Activated CD8-positive, alpha-beta T cell treated with anti-CD3 and anti-CD28 coated beads for 36 hours (primary cell): ENCODE data around the gene ATP13A1. TPM values are rescaled to one million over a fixed set of nuclear protein-coding genes. Genes with fewer than 3 reads are reported as not detected.

Experiments
- ATAC-seq: fragments of 200-7000 bp; cut with Tn5 transposase; one replicate; pipeline ENCODE4 v1.10.0; 2021; ENCODE audit warnings: mild to moderate bottlenecking, moderate library complexity
- CTCF ChIA-PET: fragments of 350-600 bp; sonication (Branson Sonifier 250); formaldehyde crosslinking; loops from one replicate; lab custom pipeline; 2021; ENCODE audit warnings: antibody characterized with exemption; lab: Charles Lee
- POLR2A ChIA-PET: fragments of 350-600 bp; sonication (Branson Sonifier 250); formaldehyde crosslinking; loops from one replicate; lab custom pipeline; 2021; ENCODE audit warnings: antibody characterized with exemption; lab: Charles Lee
- DNase-seq: peaks from one replicate; pipeline ENCODE4 v3.0.0-alpha.2; 2020
- H3K27ac Mint-ChIP-seq: one replicate; pipeline ENCODE4 v1.8.0; 2021; ENCODE audit warnings: mild to moderate bottlenecking, mixed read lengths
- H3K27me3 Mint-ChIP-seq: one replicate; pipeline ENCODE4 v1.8.0; 2021; ENCODE audit warnings: mixed read lengths
- H3K36me3 Mint-ChIP-seq: one replicate; pipeline ENCODE4 v1.8.0; 2021; ENCODE audit warnings: low read depth, mixed read lengths
- H3K4me1 Mint-ChIP-seq: one replicate; pipeline ENCODE4 v1.8.0; 2021; ENCODE audit warnings: low read depth, mixed read lengths
- H3K4me3 Mint-ChIP-seq: one replicate; pipeline ENCODE4 v1.8.0; 2021; ENCODE audit warnings: mild to moderate bottlenecking, moderate library complexity, mixed read lengths
- H3K9me3 Mint-ChIP-seq: one replicate; pipeline ENCODE4 v1.8.0; 2021; ENCODE audit warnings: mixed read lengths
- intact Hi-C: fragments of 100-400 bp; cut with micrococcal nuclease; formaldehyde crosslinking; loops from one replicate; pipeline ENCODE4 v1.10.0; 2022
- total RNA-seq, 2 experiments: library from RNA; stranded (reverse); gene quantifications; one replicate each; pipeline ENCODE4 v1.2.3, GENCODE V29; 2021
- TF ChIP-seq, protein P1 (sequence below): fragments of 200-600 bp; IDR thresholded peaks from one replicate; pipeline ENCODE4 v1.8.0; 2022; ENCODE audit warnings: antibody characterized with exemption, mild to moderate bottlenecking

ATP13A1 gene
- total RNA-seq: 10 to 100 TPM; 52.4 to 53.1 TPM

- TF ChIP-seq, protein P1, sequence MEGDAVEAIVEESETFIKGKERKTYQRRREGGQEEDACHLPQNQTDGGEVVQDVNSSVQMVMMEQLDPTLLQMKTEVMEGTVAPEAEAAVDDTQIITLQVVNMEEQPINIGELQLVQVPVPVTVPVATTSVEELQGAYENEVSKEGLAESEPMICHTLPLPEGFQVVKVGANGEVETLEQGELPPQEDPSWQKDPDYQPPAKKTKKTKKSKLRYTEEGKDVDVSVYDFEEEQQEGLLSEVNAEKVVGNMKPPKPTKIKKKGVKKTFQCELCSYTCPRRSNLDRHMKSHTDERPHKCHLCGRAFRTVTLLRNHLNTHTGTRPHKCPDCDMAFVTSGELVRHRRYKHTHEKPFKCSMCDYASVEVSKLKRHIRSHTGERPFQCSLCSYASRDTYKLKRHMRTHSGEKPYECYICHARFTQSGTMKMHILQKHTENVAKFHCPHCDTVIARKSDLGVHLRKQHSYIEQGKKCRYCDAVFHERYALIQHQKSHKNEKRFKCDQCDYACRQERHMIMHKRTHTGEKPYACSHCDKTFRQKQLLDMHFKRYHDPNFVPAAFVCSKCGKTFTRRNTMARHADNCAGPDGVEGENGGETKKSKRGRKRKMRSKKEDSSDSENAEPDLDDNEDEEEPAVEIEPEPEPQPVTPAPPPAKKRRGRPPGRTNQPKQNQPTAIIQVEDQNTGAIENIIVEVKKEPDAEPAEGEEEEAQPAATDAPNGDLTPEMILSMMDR: no peak
- H3K27ac Mint-ChIP-seq: peak within 1 kb of the TSS; percentile 97
- peak within 1 kb of the TSS; percentile 88 for H3K4me3 Mint-ChIP-seq
- POLR2A ChIA-PET: interaction anchor here (0.6 to 2.8 kb wide), 19 partner anchors 12 to 253 kb away, joined by 3 to 23 read pairs (median 3); partner anchors contain the start of genes GMIP, LPAR2, ZNF14 and ZNF253
- no peaks in the 10 kb centered on the region for H3K27me3 Mint-ChIP-seq
- peaks cover 43% of the 10 kb centered on the region for H3K36me3 Mint-ChIP-seq
- no peaks in the 10 kb centered on the region for H3K9me3 Mint-ChIP-seq
- peaks cover 29% of the 10 kb centered on the region for H3K4me1 Mint-ChIP-seq
- intact Hi-C loops: loop anchor here (10.0 kb wide), 1 partner anchor 151 kb away; no protein-coding TSS in a partner anchor
- peak; percentile 69 for ATAC-seq
- CTCF ChIA-PET: interaction anchor here (1.1 to 3.5 kb wide), 4 partner anchors 19 to 296 kb away, joined by 3 to 14 read pairs (median 3); partner anchors contain the start of gene GMIP
- peak; percentile 95 for DNase-seq
Measured at GRCh38 chr19:19663256-19664120, at the start of gene ATP13A1. TSS of gene ATP13A1 (minus strand) at chr19:19663676. CDS start at chr19:19663666, 10 bp downstream.

GRCh38 chr19:19711934-19712828 is 48.7 kb upstream of the ATP13A1 start:
- TF ChIP-seq, protein P1: no peak
- ChIA-PET CTCF (no interaction called here), POLR2A (no interaction called here)
- intact Hi-C loops: no loop called here
- H3K27ac Mint-ChIP-seq: no peak overlapping the region
- peaks cover 73% of the 10 kb centered on the region for H3K9me3 Mint-ChIP-seq
- H3K4me3 Mint-ChIP-seq: no peak overlapping the region
- H3K27me3 Mint-ChIP-seq: no peaks in the 10 kb centered on the region
- ATAC-seq: no peak
- peaks cover 93% of the 10 kb centered on the region for H3K36me3 Mint-ChIP-seq
- H3K4me1 Mint-ChIP-seq: no peaks in the 10 kb centered on the region
- DNase-seq: no peak

DNA sequence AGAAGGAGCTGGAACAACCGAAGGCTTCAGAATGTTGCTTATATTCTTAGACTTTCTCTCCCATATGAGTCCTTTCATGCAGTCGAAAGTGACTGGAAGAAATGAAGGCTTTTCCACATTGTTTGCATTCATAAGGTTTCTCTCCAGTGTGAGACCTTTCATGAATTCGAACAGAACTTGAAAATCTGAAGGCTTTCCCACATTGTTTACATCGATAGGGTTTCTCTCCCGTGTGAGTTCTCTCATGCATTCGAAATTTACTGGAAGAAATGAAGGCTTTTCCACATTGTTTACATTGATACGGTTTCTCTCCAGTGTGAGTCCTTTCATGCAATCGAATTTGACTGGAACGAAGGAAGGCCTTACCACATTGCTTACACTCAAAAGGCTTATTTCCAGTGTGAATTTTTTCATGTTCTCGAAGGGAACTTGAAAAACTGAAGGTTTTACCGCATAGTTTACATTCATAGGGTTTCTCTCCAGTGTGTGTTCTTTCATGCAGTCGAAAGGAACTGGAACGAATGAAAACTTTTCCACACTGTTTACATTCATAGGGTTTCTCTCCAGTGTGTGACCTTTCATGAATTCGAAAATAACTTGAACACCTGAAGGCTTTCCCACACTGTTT is 47.9 kb upstream of the ATP13A1 start:
- POLR2A ChIA-PET: no interaction called here
- intact Hi-C loops: no loop called here
- no peaks in the 10 kb centered on the region for H3K4me1 Mint-ChIP-seq
- peaks cover 72% of the 10 kb centered on the region for H3K9me3 Mint-ChIP-seq
- CTCF ChIA-PET: no interaction called here
- DNase-seq (no peak), ATAC-seq (no peak)
- H3K27me3 Mint-ChIP-seq: no peaks in the 10 kb centered on the region
- H3K36me3 Mint-ChIP-seq: peaks cover 91% of the 10 kb centered on the region
- TF ChIP-seq, protein P1: no peak
- no peak overlapping the region for H3K27ac Mint-ChIP-seq
- H3K4me3 Mint-ChIP-seq: no peak overlapping the region

- TF ChIP-seq, protein P1: no peak
- Mint-ChIP-seq H3K4me1 (no peaks in the 10 kb centered on the region), H3K4me3 (no peak overlapping the region), H3K36me3 (peaks cover 87% of the 10 kb centered on the region), H3K9me3 (peaks cover 71% of the 10 kb centered on the region), H3K27me3 (no peaks in the 10 kb centered on the region), H3K27ac (no peak overlapping the region)
- intact Hi-C loops: no loop called here
- ATAC-seq: no peak
- POLR2A ChIA-PET: no interaction called here
- DNase-seq: no peak
- CTCF ChIA-PET: no interaction called here
Measured at GRCh38 chr19:19710506-19710905, 47.0 kb upstream of the ATP13A1 start.
